NT2/D1 (cell line): ENCODE data around the gene SLC4A1AP.

ENCODE experiments used
- SUZ12 ChIP-seq: IDR thresholded peaks from 2 replicates; pipeline ENCODE4 v1.6.1; 2011; ENCODE audit not compliant: insufficient read length, insufficient read depth; ENCODE audit errors: extremely low read depth
- YY1 ChIP-seq: IDR thresholded peaks from 2 replicates; pipeline ENCODE4 v1.6.1; 2011; ENCODE audit not compliant: insufficient read length, insufficient read depth
- ZNF274 ChIP-seq: IDR thresholded peaks from 2 replicates; pipeline ENCODE4 v1.6.1; 2011; ENCODE audit warnings: mild to moderate bottlenecking, low read depth, low read length

GRCh38 chr2:27622921-27623384 is 40.7 kb upstream of the SLC4A1AP start:
- TF ChIP-seq YY1, result no peak
- TF ChIP-seq SUZ12, result no peak
- TF ChIP-seq ZNF274, result no peak
